NCI-H146 treated with DMSO at 0.1 percent for 48 hours (cell line): ENCODE measurements around the gene ZNF467.

ENCODE experiments used
- DNase-seq: peaks from one replicate; lab custom pipeline; 2025; ENCODE audit not compliant: unreplicated experiment; lab: John Stamatoyannopoulos, UW

Gene ZNF467

GRCh38 chr7:149787428-149788299, 14.3 kb upstream of the ZNF467 start:
- DNase-seq: no peak

- DNase-seq: no peak
Observed at GRCh38 chr7:149785983-149786382, 12.6 kb upstream of the ZNF467 start.

GRCh38 chr7:149785402-149785801, 12.0 kb upstream of the ZNF467 start:
- no peak for DNase-seq

- DNase-seq: no peak
Observed at GRCh38 chr7:149784251-149784608, 10.8 kb upstream of the ZNF467 start.

GRCh38 chr7:149783386-149784250, 10.2 kb upstream of the ZNF467 start:
- DNase-seq: no peak

GRCh38 chr7:149782682-149783345, 9.4 kb upstream of the ZNF467 start:
- DNase-seq: no peak

GRCh38 chr7:149781921-149782320, 8.5 kb upstream of the ZNF467 start:
- no peak for DNase-seq

- DNase-seq: no peak
Observed at GRCh38 chr7:149780636-149781419, 7.4 kb upstream of the ZNF467 start.

- DNase-seq: no peak
Observed at GRCh38 chr7:149780056-149780455, 6.7 kb upstream of the ZNF467 start.

- no peak for DNase-seq
Observed at GRCh38 chr7:149779502-149779805, 6.1 kb upstream of the ZNF467 start.

- no peak for DNase-seq
Observed at GRCh38 chr7:149778696-149779501, 5.5 kb upstream of the ZNF467 start.

GRCh38 chr7:149778327-149778637, 4.9 kb upstream of the ZNF467 start:
- no peak for DNase-seq

GRCh38 chr7:149777551-149778326, 4.4 kb upstream of the ZNF467 start:
- no peak for DNase-seq

- DNase-seq: no peak
Observed at GRCh38 chr7:149776848-149777407, 3.5 kb upstream of the ZNF467 start.

GRCh38 chr7:149776289-149776688, 2.9 kb upstream of the ZNF467 start:
- no peak for DNase-seq

- no peak for DNase-seq
Observed at GRCh38 chr7:149775176-149775556, 1.8 kb upstream of the ZNF467 start.

- DNase-seq: no peak
Observed at GRCh38 chr7:149774237-149775175, 1.1 kb upstream of the ZNF467 start.

GRCh38 chr7:149772956-149773434, 393 bp downstream of the ZNF467 start:
- no peak for DNase-seq
